GM12878 (cell line): ENCODE results near the gene NR2F6. TPM values are rescaled to one million over a fixed set of nuclear protein-coding genes. Genes with fewer than 3 reads are reported as not detected.

Source experiments
- ATAC-seq: fragments of 200-7000 bp; cut with Tn5 transposase; 3 replicates; pipeline ENCODE4 v1.9.1; 2020; ENCODE audit warnings: mild to moderate bottlenecking, moderate library complexity
- BruUV-seq: library from RNA; stranded (reverse); fragments of 400-500 nt; replicated peaks from 2 replicates; lab custom pipeline; 2021; lab: Mats Ljungman, UMichigan
- CTCF ChIA-PET: fragments of 300-600 bp; sonication (Branson Sonifier 250); formaldehyde crosslinking; extraction: SDS; loops from one replicate; lab custom pipeline; 2021; ENCODE audit warnings: inconsistent platforms; lab: Yijun Ruan, JAX
- POLR2A ChIA-PET: fragments of 350-600 bp; formaldehyde crosslinking; extraction: SDS; loops from one replicate; lab custom pipeline; 2021; ENCODE audit warnings: inconsistent platforms; lab: Charles Lee
- RAD21 ChIA-PET: fragments of 300-600 bp; sonication (Branson Sonifier 250); formaldehyde crosslinking; loops from one replicate; lab custom pipeline; 2023; ENCODE audit warnings: antibody characterized with exemption; ENCODE audit not compliant: unreplicated experiment; lab: Charles Lee
- SMC1A ChIA-PET: fragments of 300-600 bp; sonication (Branson Sonifier 250); formaldehyde crosslinking; loops from one replicate; lab custom pipeline; 2023; ENCODE audit not compliant: unreplicated experiment, uncharacterized antibody; lab: Charles Lee
- DNase-seq: peaks from one replicate; pipeline ENCODE4 v3.0.0-alpha.2; 2011; ENCODE audit warnings: low read depth, low spot score
- FAIRE-seq: peaks from 3 replicates; lab custom pipeline; 2011; peaks lifted over from hg19 to GRCh38; lab: Jason Lieb, UNC
- H2AFZ ChIP-seq: 2 replicates; pipeline ENCODE4 v1.6.0; 2011; ENCODE audit warnings: low read depth, low read length, control low read depth; ENCODE audit not compliant: control insufficient read depth
- H3K27ac ChIP-seq: 2 replicates; pipeline ENCODE4 v1.5.1; 2011; ENCODE audit warnings: control low read depth; ENCODE audit not compliant: control insufficient read depth, insufficient read depth
- H3K27me3 ChIP-seq, 2 experiments: replicated peaks in 1 of 2; 2 replicates each; pipeline versions ENCODE4 v1.6.0 to v1.6.1; 2011; ENCODE audit warnings: low read length in 1 of 2; ENCODE audit not compliant: control insufficient read depth in 2 of 2, insufficient read depth in 2 of 2
- H3K36me3 ChIP-seq, 2 experiments: 2 replicates each; pipeline ENCODE4 v1.5.1; 2011; ENCODE audit warnings: low read length in 1 of 2; ENCODE audit not compliant: control insufficient read depth in 2 of 2, insufficient read depth in 2 of 2
- H3K4me1 ChIP-seq: 2 replicates; pipeline ENCODE4 v1.6.1; 2011; ENCODE audit warnings: mild to moderate bottlenecking, low read length, moderate library complexity, mixed read lengths; ENCODE audit not compliant: control insufficient read depth, insufficient read depth
- H3K4me2 ChIP-seq: 2 replicates; pipeline ENCODE4 v1.6.0; 2011; ENCODE audit warnings: control low read depth; ENCODE audit not compliant: control insufficient read depth, insufficient read depth
- H3K4me3 ChIP-seq: fragments of 200-600 bp; sonication (generic); 2 replicates; pipeline ENCODE4 v1.5.1; 2016
- H3K79me2 ChIP-seq: 2 replicates; pipeline ENCODE4 v1.6.0; 2011; ENCODE audit warnings: low read length; ENCODE audit not compliant: control insufficient read depth, insufficient read depth
- H3K9ac ChIP-seq: 2 replicates; pipeline ENCODE4 v1.8.0; 2011; ENCODE audit warnings: low read length, control low read depth, mixed read lengths; ENCODE audit not compliant: control insufficient read depth, insufficient read depth
- H3K9me3 ChIP-seq: replicated peaks from 3 replicates; pipeline ENCODE4 v1.5.1; 2011; ENCODE audit warnings: mild to moderate bottlenecking, low read length; ENCODE audit not compliant: control insufficient read depth, insufficient read depth
- H4K20me1 ChIP-seq: 2 replicates; pipeline ENCODE4 v1.6.0; 2011; ENCODE audit not compliant: control insufficient read depth, insufficient read depth
- ASH2L ChIP-seq: fragments of 300-600, 200-600 bp; sonication (generic); IDR thresholded peaks from 2 replicates; pipeline ENCODE4 v1.6.1; 2017; ENCODE audit warnings: low read depth, mild to moderate bottlenecking, borderline replicate concordance
- CBX3 ChIP-seq: fragments of 200-600 bp; sonication (generic); IDR thresholded peaks from 2 replicates; pipeline ENCODE4 v1.6.1; 2016; ENCODE audit warnings: low read depth, borderline replicate concordance
- JUNB ChIP-seq: IDR thresholded peaks from 2 replicates; pipeline ENCODE4 v1.6.1; 2016; ENCODE audit warnings: antibody characterized with exemption, mild to moderate bottlenecking
- RB1 ChIP-seq: fragments of 450-650 bp; formaldehyde crosslinking; IDR thresholded peaks from 2 replicates; pipeline ENCODE4 v1.6.1; 2017; ENCODE audit warnings: mild to moderate bottlenecking, borderline replicate concordance
- RCOR1 ChIP-seq: conservative IDR thresholded peaks from 2 replicates; pipeline ENCODE4 v1.6.1; 2012; ENCODE audit warnings: low read depth, low read length, improper control_type of control experiment
- SMAD5 ChIP-seq: IDR thresholded peaks from 2 replicates; pipeline ENCODE4 v1.6.1; 2016; ENCODE audit warnings: antibody characterized with exemption, low read depth
- SMC3 ChIP-seq: IDR thresholded peaks from 2 replicates; pipeline ENCODE4 v1.6.1; 2011; ENCODE audit warnings: low read length, improper control_type of control experiment, borderline replicate concordance
- SPI1 ChIP-seq: IDR thresholded peaks from 2 replicates; pipeline ENCODE4 v1.6.1; 2011; ENCODE audit warnings: low read depth, mild to moderate bottlenecking, low read length, moderate library complexity, borderline replicate concordance; ENCODE audit not compliant: insufficient read depth
- SRF ChIP-seq, 2 experiments: IDR thresholded peaks; 2 replicates each; pipeline ENCODE4 v1.6.1; 2011; ENCODE audit warnings: low read depth in 2 of 2, low read length in 2 of 2, mild to moderate bottlenecking in 1 of 2, moderate library complexity in 1 of 2
- STAT1 ChIP-seq: fragments of 450-650 bp; conservative IDR thresholded peaks from 2 replicates; pipeline ENCODE4 v1.6.1; 2014; ENCODE audit warnings: antibody characterized with exemption, mild to moderate bottlenecking
- STAT3 ChIP-seq: IDR thresholded peaks from 2 replicates; pipeline ENCODE4 v1.6.1; 2011; ENCODE audit warnings: low read depth, low read length, improper control_type of control experiment
- SUPT20H ChIP-seq: IDR thresholded peaks from 2 replicates; pipeline ENCODE4 v1.6.1; 2011; ENCODE audit warnings: low read depth, mild to moderate bottlenecking, low read length, moderate library complexity, borderline replicate concordance; ENCODE audit not compliant: control insufficient read depth
- ZNF274 ChIP-seq: IDR thresholded peaks from one replicate; pipeline ENCODE4 v1.8.0; 2011; ENCODE audit not compliant: insufficient read length, insufficient read depth
- WGBS: methylation state at CpG from one replicate; pipeline ENCODE4 v1.1.6; 2016; ENCODE audit warnings: low lambda C conversion rate; ENCODE audit not compliant: insufficient replicate concordance, insufficient coverage; ENCODE audit errors: missing lambda C conversion rate; 5-methylcytosine and 5-hydroxymethylcytosine counted together
- in situ Hi-C: fragments of 300-500 bp; cut with MboI; formaldehyde crosslinking; loops from 9 replicates; pipeline ENCODE4 v1.14.3; 2018; ENCODE audit warnings: mixed read lengths
- intact Hi-C: fragments of 100-400 bp; cut with micrococcal nuclease; formaldehyde crosslinking; loops from one replicate; pipeline ENCODE4 v1.14.2; 2022; ENCODE audit not compliant: unreplicated experiment
- polyA plus RNA-seq, 11 experiments: library from polyadenylated mRNA; depleted of rRNA in 4 of 11; unstranded in 6 of 11; stranded (reverse) in 5 of 11; fragments of >200 nt; fragmentation: Nextera tagmentation in 4 of 11; fragmentation: Illumina TruSeq in 1 of 11; extraction: Ambion mirVana in 4 of 11; extraction: Trizol in 1 of 11; gene quantifications; 1 replicate in 1 of 11; 2 replicates in 10 of 11; pipeline versions ENCODE4 v1.2.1 to v1.2.3, GENCODE V29; 2011 to 2016; ENCODE audit warnings: inconsistent platforms in 2 of 11, missing spikeins in 2 of 11, low read depth in 1 of 11
- total RNA-seq, 4 experiments: library from RNA; depleted of rRNA in 3 of 4; stranded (reverse); fragments of >200 nt in 3 of 4; fragmentation: Illumina TruSeq in 1 of 4; extraction: Trizol in 1 of 4; gene quantifications; 2 replicates each; pipeline versions ENCODE4 v1.2.1 to v1.2.3, GENCODE V29; 2013 to 2021
- TF ChIP-seq, protein P1 (sequence below): fragments of 450-650 bp; IDR thresholded peaks from 2 replicates; pipeline ENCODE4 v1.6.1; 2014; ENCODE audit warnings: mild to moderate bottlenecking
- TF ChIP-seq, protein P2 (sequence below): fragments of 150-350 bp; IDR thresholded peaks from 2 replicates; pipeline ENCODE4 v1.6.1; 2016; ENCODE audit warnings: low read depth, low read length
- TF ChIP-seq, protein P3 (sequence below): fragments of 450-650 bp; IDR thresholded peaks from 2 replicates; pipeline ENCODE4 v1.6.1; 2017; ENCODE audit warnings: low read depth, mild to moderate bottlenecking, moderate library complexity
- TF ChIP-seq, protein P4 (sequence below): IDR thresholded peaks from 2 replicates; pipeline ENCODE4 v1.6.1; 2011; ENCODE audit warnings: low read depth, mild to moderate bottlenecking, low read length, moderate library complexity, borderline replicate concordance; ENCODE audit errors: extremely low read depth

Gene NR2F6
- total and polyA plus RNA-seq, 10 of the 15 experiments (the other 5 are each of a cell fraction or from before 2014, with no cell fraction given): 0.18 to 15.5 (median 6.1) TPM

DNA sequence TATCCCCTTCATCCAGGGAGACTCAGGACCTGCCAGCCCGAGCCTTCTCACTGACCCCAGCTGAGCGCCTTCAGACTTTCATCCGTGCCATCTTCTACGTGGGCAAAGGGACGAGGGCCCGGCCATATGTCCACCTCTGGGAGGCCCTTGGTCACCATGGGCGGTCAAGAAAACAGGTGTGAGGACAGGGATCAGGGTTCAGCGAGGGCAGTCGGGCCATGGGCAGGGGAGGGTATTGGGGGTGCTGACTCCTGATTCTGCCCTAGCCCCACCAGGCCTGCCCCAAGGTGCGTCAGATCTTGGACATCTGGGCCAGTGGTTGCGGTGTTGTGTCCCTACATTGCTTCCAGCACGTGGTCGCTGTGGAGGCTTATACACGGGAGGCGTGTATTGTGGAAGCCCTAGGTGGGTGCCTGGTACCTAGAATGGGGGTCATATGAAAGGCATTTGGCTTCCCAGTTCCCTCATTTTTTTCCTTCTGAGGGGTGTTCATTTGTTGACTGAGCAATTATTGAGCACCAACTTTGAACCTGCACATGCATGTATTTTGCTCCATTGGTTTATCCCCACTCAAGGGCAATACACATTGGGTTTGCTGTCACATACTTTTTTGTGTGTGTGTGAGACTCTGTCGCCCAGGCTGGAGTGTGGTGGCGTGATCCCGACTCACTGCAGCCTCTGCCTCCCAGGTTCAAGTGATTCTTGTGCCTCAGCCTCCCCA, 39.9 kb upstream of the NR2F6 start:
- intact Hi-C loops: no loop called here
- H3K4me1 ChIP-seq: peaks cover 9% of the 10 kb centered on the region
- no peak for FAIRE-seq
- TF ChIP-seq SPI1: no peak
- no peak for TF ChIP-seq STAT3
- TF ChIP-seq, protein P1, sequence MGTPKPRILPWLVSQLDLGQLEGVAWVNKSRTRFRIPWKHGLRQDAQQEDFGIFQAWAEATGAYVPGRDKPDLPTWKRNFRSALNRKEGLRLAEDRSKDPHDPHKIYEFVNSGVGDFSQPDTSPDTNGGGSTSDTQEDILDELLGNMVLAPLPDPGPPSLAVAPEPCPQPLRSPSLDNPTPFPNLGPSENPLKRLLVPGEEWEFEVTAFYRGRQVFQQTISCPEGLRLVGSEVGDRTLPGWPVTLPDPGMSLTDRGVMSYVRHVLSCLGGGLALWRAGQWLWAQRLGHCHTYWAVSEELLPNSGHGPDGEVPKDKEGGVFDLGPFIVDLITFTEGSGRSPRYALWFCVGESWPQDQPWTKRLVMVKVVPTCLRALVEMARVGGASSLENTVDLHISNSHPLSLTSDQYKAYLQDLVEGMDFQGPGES: no peak
- TF ChIP-seq RB1: no peak
- TF ChIP-seq, protein P2, sequence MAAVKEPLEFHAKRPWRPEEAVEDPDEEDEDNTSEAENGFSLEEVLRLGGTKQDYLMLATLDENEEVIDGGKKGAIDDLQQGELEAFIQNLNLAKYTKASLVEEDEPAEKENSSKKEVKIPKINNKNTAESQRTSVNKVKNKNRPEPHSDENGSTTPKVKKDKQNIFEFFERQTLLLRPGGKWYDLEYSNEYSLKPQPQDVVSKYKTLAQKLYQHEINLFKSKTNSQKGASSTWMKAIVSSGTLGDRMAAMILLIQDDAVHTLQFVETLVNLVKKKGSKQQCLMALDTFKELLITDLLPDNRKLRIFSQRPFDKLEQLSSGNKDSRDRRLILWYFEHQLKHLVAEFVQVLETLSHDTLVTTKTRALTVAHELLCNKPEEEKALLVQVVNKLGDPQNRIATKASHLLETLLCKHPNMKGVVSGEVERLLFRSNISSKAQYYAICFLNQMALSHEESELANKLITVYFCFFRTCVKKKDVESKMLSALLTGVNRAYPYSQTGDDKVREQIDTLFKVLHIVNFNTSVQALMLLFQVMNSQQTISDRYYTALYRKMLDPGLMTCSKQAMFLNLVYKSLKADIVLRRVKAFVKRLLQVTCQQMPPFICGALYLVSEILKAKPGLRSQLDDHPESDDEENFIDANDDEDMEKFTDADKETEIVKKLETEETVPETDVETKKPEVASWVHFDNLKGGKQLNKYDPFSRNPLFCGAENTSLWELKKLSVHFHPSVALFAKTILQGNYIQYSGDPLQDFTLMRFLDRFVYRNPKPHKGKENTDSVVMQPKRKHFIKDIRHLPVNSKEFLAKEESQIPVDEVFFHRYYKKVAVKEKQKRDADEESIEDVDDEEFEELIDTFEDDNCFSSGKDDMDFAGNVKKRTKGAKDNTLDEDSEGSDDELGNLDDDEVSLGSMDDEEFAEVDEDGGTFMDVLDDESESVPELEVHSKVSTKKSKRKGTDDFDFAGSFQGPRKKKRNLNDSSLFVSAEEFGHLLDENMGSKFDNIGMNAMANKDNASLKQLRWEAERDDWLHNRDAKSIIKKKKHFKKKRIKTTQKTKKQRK: no peak
- no peak for TF ChIP-seq ZNF274
- no peak for TF ChIP-seq SMC3
- no peak for TF ChIP-seq CBX3
- TF ChIP-seq ASH2L: no peak
- TF ChIP-seq, protein P3, sequence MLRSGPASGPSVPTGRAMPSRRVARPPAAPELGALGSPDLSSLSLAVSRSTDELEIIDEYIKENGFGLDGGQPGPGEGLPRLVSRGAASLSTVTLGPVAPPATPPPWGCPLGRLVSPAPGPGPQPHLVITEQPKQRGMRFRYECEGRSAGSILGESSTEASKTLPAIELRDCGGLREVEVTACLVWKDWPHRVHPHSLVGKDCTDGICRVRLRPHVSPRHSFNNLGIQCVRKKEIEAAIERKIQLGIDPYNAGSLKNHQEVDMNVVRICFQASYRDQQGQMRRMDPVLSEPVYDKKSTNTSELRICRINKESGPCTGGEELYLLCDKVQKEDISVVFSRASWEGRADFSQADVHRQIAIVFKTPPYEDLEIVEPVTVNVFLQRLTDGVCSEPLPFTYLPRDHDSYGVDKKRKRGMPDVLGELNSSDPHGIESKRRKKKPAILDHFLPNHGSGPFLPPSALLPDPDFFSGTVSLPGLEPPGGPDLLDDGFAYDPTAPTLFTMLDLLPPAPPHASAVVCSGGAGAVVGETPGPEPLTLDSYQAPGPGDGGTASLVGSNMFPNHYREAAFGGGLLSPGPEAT: no peak
- TF ChIP-seq SUPT20H: no peak
- TF ChIP-seq STAT1: no peak
- TF ChIP-seq SMAD5: no peak
- TF ChIP-seq SRF (IDR thresholded peaks at IDR 0.05; ENCODE audit: low read depth in 2 of 2, low read length in 2 of 2): no peak
- TF ChIP-seq RCOR1: no peak
- TF ChIP-seq, protein P4, sequence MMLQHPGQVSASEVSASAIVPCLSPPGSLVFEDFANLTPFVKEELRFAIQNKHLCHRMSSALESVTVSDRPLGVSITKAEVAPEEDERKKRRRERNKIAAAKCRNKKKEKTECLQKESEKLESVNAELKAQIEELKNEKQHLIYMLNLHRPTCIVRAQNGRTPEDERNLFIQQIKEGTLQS: no peak
- no peak for TF ChIP-seq JUNB

More for the DNA sequence above, 39.9 kb upstream of the NR2F6 start:
- ChIA-PET CTCF (interaction anchor here (1.0 to 6.9 kb wide), 3 partner anchors 20 to 104 kb away, joined by 3 to 120 read pairs (median 3); partner anchors contain the start of genes BABAM1, MRPL34 and USHBP1), POLR2A (interaction anchor here (0.8 to 1.6 kb wide), 2 partner anchors 18 to 938 kb away, joined by 3 read pairs; partner anchors contain the start of gene BABAM1), RAD21 (interaction anchor here (0.8 kb wide), 1 partner anchor 51 kb away, joined by 3 read pairs; no protein-coding TSS in a partner anchor), SMC1A (no interaction called here)
- ATAC-seq: no peak
- no peak for DNase-seq
- H3K27me3 ChIP-seq: no peaks in the 10 kb centered on the region
- H3K27ac ChIP-seq: no peak overlapping the region
- H3K36me3 ChIP-seq: peaks cover 0 to 7% of the 10 kb centered on the region in 2 experiments; a peak in 2 of 4 replicates
- H4K20me1 ChIP-seq: no peaks in the 10 kb centered on the region
- no peak overlapping the region for H3K9ac ChIP-seq
- H3K4me2 ChIP-seq: no peak overlapping the region
- in situ Hi-C loops: loop anchor here (5.0 kb wide), 1 partner anchor 213 kb away; no protein-coding TSS in a partner anchor
- no peak overlapping the region for H3K4me3 ChIP-seq
- 96% methylated on average over 18 of the region's 18 CpGs for WGBS
- no peaks in the 10 kb centered on the region; the same call in 1 of the 2 replicates for H3K79me2 ChIP-seq
- H2AFZ ChIP-seq: no peak overlapping the region
- no peaks in the 10 kb centered on the region for H3K9me3 ChIP-seq
- BruUV-seq: no TSS peak
